ENCODE measurements around the gene GIPC3.

DNA sequence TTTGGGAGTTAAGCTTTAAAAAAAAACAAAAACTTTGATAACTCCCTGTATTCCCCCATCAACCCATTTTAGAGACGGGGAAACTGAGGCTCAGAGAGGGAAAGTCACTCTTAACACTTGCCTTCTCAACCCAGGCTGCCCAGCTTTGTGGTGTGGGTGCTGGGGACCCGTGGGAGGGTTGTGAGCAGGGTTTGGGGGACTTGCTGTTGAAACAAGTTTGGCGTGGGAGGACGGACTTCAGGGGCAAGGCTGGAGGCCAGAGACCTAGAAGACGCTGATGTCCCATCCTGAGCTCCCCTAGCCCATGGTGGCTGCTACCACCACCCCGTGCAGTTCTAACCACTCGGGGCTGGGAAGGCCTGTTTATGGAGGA, 42.1 kb downstream of the GIPC3 start:
- TF ChIP-seq EZH2phosphoT487 (IDR thresholded peaks at IDR 0.05; ENCODE audit: insufficient read depth, low read depth) = no peak
- no peak for TF ChIP-seq EZH2 (IDR thresholded peaks at IDR 0.05; ENCODE audit: insufficient read depth, poor library complexity, severe bottlenecking)
